ENCODE results near the gene KRTAP1-1. TPM values are rescaled to one million over a fixed set of nuclear protein-coding genes. Genes with fewer than 3 reads are reported as not detected.

The KRTAP1-1 gene
- total RNA-seq, 1 experiment from 2014 or later: not detected

- Histone ChIP-seq H3K79me2 (ENCODE audit: low read length) (no peaks in the 10 kb centered on the region), H3K36me3 (ENCODE audit: low read depth, low read length) (no peaks in the 10 kb centered on the region), H3K4me3 (ENCODE audit: low read length) (no peak overlapping the region), H3K4me2 (ENCODE audit: low read length) (no peak overlapping the region), H2AFZ (ENCODE audit: low read length) (no peak overlapping the region), H3K9ac (ENCODE audit: low read length) (no peak overlapping the region), H3K27me3 (ENCODE audit: low read length) (no peaks in the 10 kb centered on the region), H3K9me3 (ENCODE audit: low read length) (no peaks in the 10 kb centered on the region), H4K20me1 (ENCODE audit: low read length) (no peaks in the 10 kb centered on the region), H3K4me1 (ENCODE audit: insufficient read depth, low read length) (peaks cover 4% of the 10 kb centered on the region), H3K9me2 (replicated peaks; ENCODE audit: low read length) (no peaks in the 10 kb centered on the region), H3K27ac (ENCODE audit: low read length) (no peak overlapping the region), H3F3A (ENCODE audit: low read length, unreplicated experiment) (no peaks in the 10 kb centered on the region)
- intact Hi-C loops (cut with micrococcal nuclease): no loop called here
- DNase-seq (no peak), ATAC-seq (no peak)
- ChIA-PET POLR2A (ENCODE audit: unreplicated experiment) (no interaction called here), CTCF (no interaction called here)
- BruUV-seq (replicated peaks): no TSS peak
- no peak for TF ChIP-seq CTCF (conservative IDR thresholded peaks at IDR 0.05; ENCODE audit: low read depth, low read length)
- no peak for TF ChIP-seq EZH2 (IDR thresholded peaks at IDR 0.05; ENCODE audit: low read length, unreplicated experiment)
- no peak for TF ChIP-seq EZH2phosphoT487 (IDR thresholded peaks at IDR 0.05; ENCODE audit: borderline replicate concordance, low read length)
Observed at GRCh38 chr17:41019415-41019814, 21.8 kb downstream of the KRTAP1-1 start.

GRCh38 chr17:41018541-41018940 is 22.7 kb downstream of the KRTAP1-1 start:
- Histone ChIP-seq H3F3A (ENCODE audit: low read length, unreplicated experiment) (no peaks in the 10 kb centered on the region), H3K27ac (ENCODE audit: low read length) (no peak overlapping the region), H3K4me3 (ENCODE audit: low read length) (no peak overlapping the region), H3K9ac (ENCODE audit: low read length) (no peak overlapping the region), H3K79me2 (ENCODE audit: low read length) (no peaks in the 10 kb centered on the region), H3K36me3 (ENCODE audit: low read depth, low read length) (no peaks in the 10 kb centered on the region), H3K4me1 (ENCODE audit: insufficient read depth, low read length) (peaks cover 12% of the 10 kb centered on the region), H3K27me3 (ENCODE audit: low read length) (no peaks in the 10 kb centered on the region), H2AFZ (ENCODE audit: low read length) (no peak overlapping the region), H4K20me1 (ENCODE audit: low read length) (no peaks in the 10 kb centered on the region), H3K9me2 (replicated peaks; ENCODE audit: low read length) (no peaks in the 10 kb centered on the region), H3K9me3 (ENCODE audit: low read length) (no peaks in the 10 kb centered on the region), H3K4me2 (ENCODE audit: low read length) (no peak overlapping the region)
- intact Hi-C loops (cut with micrococcal nuclease): no loop called here
- TF ChIP-seq EZH2 (IDR thresholded peaks at IDR 0.05; ENCODE audit: low read length, unreplicated experiment) (no peak), EZH2phosphoT487 (IDR thresholded peaks at IDR 0.05; ENCODE audit: borderline replicate concordance, low read length) (no peak), CTCF (conservative IDR thresholded peaks at IDR 0.05; ENCODE audit: low read depth, low read length) (no peak)
- DNase-seq (no peak), ATAC-seq (no peak)
- no TSS peak for BruUV-seq (replicated peaks)
- ChIA-PET CTCF (no interaction called here), POLR2A (ENCODE audit: unreplicated experiment) (no interaction called here)

DNA sequence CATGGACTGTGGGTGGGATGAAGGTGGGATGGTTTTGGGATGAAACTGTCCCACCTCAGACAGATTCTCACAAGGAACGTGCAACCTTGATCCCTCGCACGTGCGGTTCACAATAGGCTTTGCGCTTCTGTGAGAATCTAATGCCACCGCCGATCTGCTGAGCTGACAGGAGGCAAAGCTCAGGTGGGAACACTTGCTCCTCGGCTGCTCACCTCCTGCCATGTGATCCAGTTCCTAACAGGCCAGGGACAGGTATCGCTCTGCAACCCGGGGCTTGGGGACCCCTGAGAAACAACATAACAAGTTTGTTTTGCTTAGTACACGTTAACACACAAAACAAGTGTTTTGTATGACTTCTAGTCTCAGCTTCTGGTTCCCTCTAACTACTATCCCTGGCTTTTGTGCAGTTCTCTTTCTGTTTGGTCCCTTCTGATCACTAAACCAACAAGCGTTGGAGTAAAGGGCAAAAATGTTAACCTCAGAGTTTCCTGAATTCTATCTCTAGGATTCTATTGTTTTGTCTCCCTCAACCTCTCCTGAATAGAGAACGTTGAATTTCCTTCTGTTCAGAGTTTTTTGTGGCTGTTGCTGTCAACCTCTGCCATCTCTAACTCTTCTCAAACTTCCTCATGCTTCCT is 24.6 kb downstream of the KRTAP1-1 start:
- H3K9me2 ChIP-seq (replicated peaks; ENCODE audit: low read length): no peaks in the 10 kb centered on the region
- DNase-seq (no peak), ATAC-seq (no peak)
- no peak overlapping the region for H3K9ac ChIP-seq (ENCODE audit: low read length)
- H3K36me3 ChIP-seq (ENCODE audit: low read depth, low read length): no peaks in the 10 kb centered on the region
- no peak overlapping the region for H3K27ac ChIP-seq (ENCODE audit: low read length)
- no peaks in the 10 kb centered on the region for H4K20me1 ChIP-seq (ENCODE audit: low read length)
- no peaks in the 10 kb centered on the region for H3K9me3 ChIP-seq (ENCODE audit: low read length)
- CTCF ChIA-PET: no interaction called here
- TF ChIP-seq EZH2phosphoT487 (IDR thresholded peaks at IDR 0.05; ENCODE audit: borderline replicate concordance, low read length): no peak
- no peak for TF ChIP-seq EZH2 (IDR thresholded peaks at IDR 0.05; ENCODE audit: low read length, unreplicated experiment)
- TF ChIP-seq CTCF (conservative IDR thresholded peaks at IDR 0.05; ENCODE audit: low read depth, low read length): no peak
- BruUV-seq (replicated peaks): no TSS peak
- POLR2A ChIA-PET (ENCODE audit: unreplicated experiment): no interaction called here
- no peaks in the 10 kb centered on the region for H3K27me3 ChIP-seq (ENCODE audit: low read length)
- H3K79me2 ChIP-seq (ENCODE audit: low read length): no peaks in the 10 kb centered on the region
- no peak overlapping the region for H3K4me2 ChIP-seq (ENCODE audit: low read length)
- H2AFZ ChIP-seq (ENCODE audit: low read length): no peak overlapping the region
- intact Hi-C loops (cut with micrococcal nuclease): no loop called here
- H3K4me3 ChIP-seq (ENCODE audit: low read length): no peak overlapping the region
- no peaks in the 10 kb centered on the region for H3F3A ChIP-seq (ENCODE audit: low read length, unreplicated experiment)
- H3K4me1 ChIP-seq (ENCODE audit: insufficient read depth, low read length): peaks cover 26% of the 10 kb centered on the region

Measured in PC-3 (cell line).